ENCODE results near the gene MRPS11.
A peak's percentile ranks its signal among the peaks of the same experiment; 100 is the strongest.
"Not testable (repeated sequence)": the region's sequence is repeated elsewhere in the genome, so short reads cannot be mapped to it uniquely, and the experiment has no call there.

MRPS11 gene

GRCh38 chr15:88447206-88447605, 20.3 kb upstream of the MRPS11 start:
- DNase-seq: no peak
- TF ChIP-seq GATA1 (IDR thresholded peaks at IDR 0.05; ENCODE audit: low read depth, low read length) (no peak), POLR2A (IDR thresholded peaks at IDR 0.05; ENCODE audit: low read length) (no peak)

- TF ChIP-seq POLR2A (IDR thresholded peaks at IDR 0.05; ENCODE audit: low read length) (no peak), GATA1 (IDR thresholded peaks at IDR 0.05; ENCODE audit: low read depth, low read length) (no peak)
- DNase-seq: no peak
Observed at GRCh38 chr15:88447741-88448140, 19.8 kb upstream of the MRPS11 start.

GRCh38 chr15:88448991-88449461, 18.5 kb upstream of the MRPS11 start:
- TF ChIP-seq POLR2A (IDR thresholded peaks at IDR 0.05; ENCODE audit: low read length): no peak
- TF ChIP-seq GATA1 (IDR thresholded peaks at IDR 0.05; ENCODE audit: low read depth, low read length): no peak
- no peak for DNase-seq

GRCh38 chr15:88449581-88449980, 17.9 kb upstream of the MRPS11 start:
- TF ChIP-seq POLR2A (IDR thresholded peaks at IDR 0.05; ENCODE audit: low read length): no peak
- no peak for TF ChIP-seq GATA1 (IDR thresholded peaks at IDR 0.05; ENCODE audit: low read depth, low read length)
- no peak for DNase-seq

- TF ChIP-seq POLR2A (IDR thresholded peaks at IDR 0.05; ENCODE audit: low read length) (no peak), GATA1 (IDR thresholded peaks at IDR 0.05; ENCODE audit: low read depth, low read length) (no peak)
- peak; percentile 64 to 78 for DNase-seq
Observed at GRCh38 chr15:88450125-88450798, 17.2 kb upstream of the MRPS11 start.

- TF ChIP-seq POLR2A (IDR thresholded peaks at IDR 0.05; ENCODE audit: low read length): no peak
- TF ChIP-seq GATA1 (IDR thresholded peaks at IDR 0.05; ENCODE audit: low read depth, low read length): no peak
- DNase-seq: no peak
Observed at GRCh38 chr15:88453651-88454050, 13.9 kb upstream of the MRPS11 start.

GRCh38 chr15:88454236-88454635, 13.3 kb upstream of the MRPS11 start:
- TF ChIP-seq GATA1 (IDR thresholded peaks at IDR 0.05; ENCODE audit: low read depth, low read length): no peak
- TF ChIP-seq POLR2A (IDR thresholded peaks at IDR 0.05; ENCODE audit: low read length): no peak

GRCh38 chr15:88454867-88455810, 12.4 kb upstream of the MRPS11 start:
- TF ChIP-seq POLR2A (IDR thresholded peaks at IDR 0.05; ENCODE audit: low read length) (no peak), GATA1 (IDR thresholded peaks at IDR 0.05; ENCODE audit: low read depth, low read length) (no peak)
- DNase-seq: peak; percentile 53 to 60

More at GRCh38 chr15:88454236-88454635, 13.3 kb upstream of the MRPS11 start:
- no peak for DNase-seq

- DNase-seq: no peak
- TF ChIP-seq GATA1 (IDR thresholded peaks at IDR 0.05; ENCODE audit: low read depth, low read length) (no peak), POLR2A (IDR thresholded peaks at IDR 0.05; ENCODE audit: low read length) (no peak)
Observed at GRCh38 chr15:88456733-88457132, 10.8 kb upstream of the MRPS11 start.

- no peak for TF ChIP-seq POLR2A (IDR thresholded peaks at IDR 0.05; ENCODE audit: low read length)
- no peak for TF ChIP-seq GATA1 (IDR thresholded peaks at IDR 0.05; ENCODE audit: low read depth, low read length)
- no peak for DNase-seq
Observed at GRCh38 chr15:88463870-88464532, 3.5 kb upstream of the MRPS11 start.

GRCh38 chr15:88465633-88466224, 1.8 kb upstream of the MRPS11 start:
- no peak for TF ChIP-seq POLR2A (IDR thresholded peaks at IDR 0.05; ENCODE audit: low read length)
- no peak for TF ChIP-seq GATA1 (IDR thresholded peaks at IDR 0.05; ENCODE audit: low read depth, low read length)
- peak; percentile 72 to 82 for DNase-seq

- no peak for TF ChIP-seq POLR2A (IDR thresholded peaks at IDR 0.05; ENCODE audit: low read length)
- no peak for TF ChIP-seq GATA1 (IDR thresholded peaks at IDR 0.05; ENCODE audit: low read depth, low read length)
- DNase-seq: peak; percentile 50 to 54
Observed at GRCh38 chr15:88467935-88468528, 524 bp downstream of the MRPS11 start.

GRCh38 chr15:88468721-88469120, 1.2 kb downstream of the MRPS11 start:
- not testable (repeated sequence) for DNase-seq
